KBM-7 (cell line): ENCODE measurements around the gene RPSA.

Source experiments
- DNase-seq: peaks from one replicate; pipeline ENCODE4 v3.0.0-alpha.2; 2015
- in situ Hi-C: fragments of 300-500 bp; cut with MboI; formaldehyde crosslinking; loops from 2 replicates; pipeline ENCODE4 v1.14.3; 2020; ENCODE audit warnings: low sequenced_read_pairs, low pct_unique_long_range_greater_than_20kb, mixed read lengths

RPSA gene

DNA sequence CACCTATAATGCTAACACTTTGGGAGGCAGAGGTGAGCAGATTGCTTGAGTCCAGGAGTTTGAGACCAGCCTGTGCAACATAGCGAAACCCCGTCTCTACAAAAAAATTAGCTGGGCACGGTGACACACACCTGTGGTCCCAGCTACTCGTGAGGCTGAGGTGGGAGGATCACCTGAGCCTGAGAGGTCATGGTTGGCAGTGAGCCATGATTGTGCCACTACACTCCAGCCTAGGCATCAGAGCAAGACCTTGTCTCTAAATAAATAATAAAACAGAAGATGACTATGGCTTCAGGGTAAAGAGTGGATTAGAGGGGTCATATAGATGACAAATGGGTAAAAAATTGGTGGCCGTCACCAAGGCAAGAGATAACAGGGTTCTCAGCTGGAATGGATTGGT lies 20.2 kb upstream of the RPSA start:
- DNase-seq: no peak
- in situ Hi-C loops: loop anchor here (25.0 kb wide), 1 partner anchor 199 kb away; the partner anchor contains the start of gene XIRP1

DNA sequence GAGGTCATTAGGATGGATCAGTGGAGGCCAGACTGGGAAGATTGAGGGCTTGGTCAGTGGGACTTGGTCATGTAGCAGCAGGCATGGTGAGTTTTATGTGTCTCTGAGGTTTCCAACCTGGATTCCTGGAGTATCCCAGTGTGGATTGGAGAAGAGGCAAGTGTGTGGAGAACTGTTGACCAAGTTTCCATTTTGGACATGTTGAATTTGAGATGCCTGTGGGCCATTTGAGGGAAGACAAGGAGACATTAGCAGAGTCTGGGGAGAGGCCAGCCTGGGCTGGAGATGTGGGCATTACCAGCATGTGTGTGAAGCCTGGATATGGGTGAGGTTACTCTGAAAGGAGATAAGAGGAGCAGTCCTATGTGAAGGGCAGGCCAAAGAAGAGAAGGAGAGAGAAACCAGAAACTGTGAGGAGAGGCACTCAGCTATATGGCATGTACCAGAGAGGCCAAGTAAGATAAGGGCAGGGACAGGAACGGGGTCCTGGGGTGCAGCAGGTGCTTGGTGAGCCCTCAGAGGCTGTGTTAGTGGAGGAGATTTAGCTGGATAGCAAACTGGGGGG lies 19.0 kb upstream of the RPSA start:
- no peak for DNase-seq
- in situ Hi-C loops: loop anchor here (25.0 kb wide), 1 partner anchor 200 kb away; the partner anchor contains the start of gene XIRP1

DNA sequence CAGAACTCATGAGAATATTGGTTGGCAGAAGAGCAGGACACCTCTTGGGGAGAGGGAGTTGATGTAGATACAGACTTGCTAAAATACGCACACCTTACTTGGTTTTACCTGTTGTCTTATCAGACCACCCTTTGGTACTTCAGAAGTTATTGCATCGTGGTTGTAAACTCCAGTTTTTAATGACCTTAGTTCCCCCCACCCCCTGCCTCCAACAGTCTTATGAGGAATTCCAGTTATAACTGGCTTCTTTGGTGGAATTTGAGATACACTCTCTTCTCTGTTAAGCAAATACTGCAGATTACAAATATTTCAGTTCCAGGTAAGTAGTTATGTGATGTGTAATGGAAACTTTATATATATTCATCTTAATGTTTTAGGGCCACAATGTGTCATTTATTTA lies 18.4 kb upstream of the RPSA start:
- no peak for DNase-seq
- in situ Hi-C loops: loop anchor here (25.0 kb wide), 1 partner anchor 201 kb away; the partner anchor contains the start of gene XIRP1

DNA sequence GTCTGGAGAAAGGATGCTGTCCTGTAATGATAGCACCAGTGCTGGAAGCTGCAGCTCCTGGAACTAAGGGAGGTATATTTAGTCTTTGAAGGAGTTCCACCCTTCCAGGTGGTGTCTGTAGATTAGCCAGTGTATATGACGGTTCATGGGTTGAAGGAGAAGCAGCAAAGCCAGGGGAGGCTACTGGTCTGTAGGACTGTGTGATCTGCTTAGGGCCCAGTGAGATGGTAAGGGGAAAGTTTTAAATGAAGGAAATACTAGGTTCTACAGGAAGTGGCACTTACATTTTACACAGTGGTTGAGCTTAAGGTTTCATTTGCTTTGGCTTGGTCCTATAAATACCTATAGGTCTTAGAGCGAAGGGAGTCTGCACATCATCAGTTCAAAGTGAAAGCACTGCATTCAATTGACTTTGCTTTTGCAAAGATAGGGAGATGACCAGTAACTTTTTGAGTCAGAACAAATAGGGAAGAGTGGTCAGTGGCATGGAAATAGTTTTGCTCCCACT lies 17.7 kb upstream of the RPSA start:
- in situ Hi-C loops: loop anchor here (25.0 kb wide), 1 partner anchor 201 kb away; the partner anchor contains the start of gene XIRP1
- no peak for DNase-seq

DNA sequence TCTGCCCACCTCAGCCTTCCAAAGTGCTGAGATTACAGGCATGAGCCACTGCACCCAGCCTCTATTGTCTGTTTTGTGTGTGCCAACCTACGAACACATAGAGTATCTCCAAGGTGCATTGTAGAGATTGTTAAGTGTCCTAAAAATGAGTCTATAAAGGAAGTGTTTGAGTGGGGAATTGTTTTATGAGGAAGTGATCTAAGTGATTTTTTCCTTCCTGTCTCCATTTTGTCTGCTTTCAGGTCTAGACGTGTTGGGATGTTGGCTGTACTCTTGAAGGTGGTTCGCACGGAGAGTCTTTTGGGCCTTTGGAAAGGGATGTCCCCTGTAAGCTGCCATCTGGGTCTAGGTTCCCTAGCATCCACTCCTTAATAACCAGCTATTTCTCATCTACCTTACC lies 16.3 kb upstream of the RPSA start:
- no peak for DNase-seq
- in situ Hi-C loops: loop anchor here (25.0 kb wide), 1 partner anchor 203 kb away; the partner anchor contains the start of gene XIRP1

DNA sequence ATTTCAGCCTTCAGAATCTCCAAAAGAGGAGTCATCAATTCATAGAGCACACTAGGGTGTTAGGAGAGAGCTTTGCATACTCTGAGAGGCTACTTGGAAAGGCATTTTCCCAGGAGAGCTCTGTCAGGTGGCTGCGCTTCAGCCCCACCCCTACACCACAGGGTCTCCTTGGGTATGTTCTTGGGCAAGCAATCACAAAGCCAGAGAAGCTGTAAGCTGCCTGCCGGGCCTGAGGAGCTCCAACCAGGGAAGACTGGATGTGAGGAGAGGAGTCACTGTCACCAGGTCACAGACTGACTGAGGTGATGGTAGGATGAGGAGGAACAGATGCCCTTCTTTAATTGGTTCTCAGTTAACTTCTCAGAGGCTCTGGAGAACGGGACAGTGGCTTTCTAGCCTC lies 9.8 kb upstream of the RPSA start:
- in situ Hi-C loops: loop anchor here (25.0 kb wide), 1 partner anchor 209 kb away; the partner anchor contains the start of gene XIRP1
- no peak for DNase-seq

DNA sequence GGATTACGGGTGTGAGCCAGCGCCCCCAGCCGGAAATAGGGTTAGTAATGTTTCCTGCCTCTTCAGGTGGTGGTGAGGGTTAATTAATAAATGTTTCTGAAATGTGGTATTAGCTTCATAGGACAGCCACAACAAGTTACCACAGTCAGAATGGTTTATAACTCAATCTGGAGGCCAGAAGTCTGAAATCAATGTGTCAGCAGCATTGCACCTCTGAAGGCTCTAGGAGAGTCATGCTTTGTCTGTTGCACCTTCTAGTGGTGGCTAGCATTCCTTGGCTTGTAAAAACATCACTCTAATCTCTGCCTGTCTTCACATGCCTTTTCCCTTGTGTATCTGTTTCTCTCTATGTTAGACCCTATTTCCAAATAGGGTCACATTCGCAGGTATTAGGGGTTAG lies 7.8 kb upstream of the RPSA start:
- in situ Hi-C loops: loop anchor here (25.0 kb wide), 1 partner anchor 211 kb away; the partner anchor contains the start of gene XIRP1

DNA sequence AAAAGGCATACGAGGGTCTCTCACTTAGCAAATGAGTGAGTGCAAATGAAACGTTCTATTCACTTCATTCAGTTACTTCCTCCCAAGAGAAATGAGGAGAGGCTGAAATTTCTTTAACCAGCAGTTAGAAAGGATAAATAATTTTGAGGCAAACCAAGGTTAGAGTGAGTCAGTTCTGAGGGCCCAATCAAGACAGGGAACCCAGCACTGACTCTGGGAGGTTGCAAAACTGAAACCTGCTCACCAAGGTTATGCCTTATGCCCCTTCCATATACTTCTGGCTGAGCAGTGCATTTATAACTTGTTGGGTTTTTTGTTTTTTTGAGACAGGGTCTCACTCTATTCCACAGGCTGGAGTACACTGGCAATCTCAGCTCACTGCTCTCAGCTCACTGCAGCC lies 4.5 kb upstream of the RPSA start:
- in situ Hi-C loops: no loop called here
- DNase-seq: no peak

More for the DNA sequence above, 7.8 kb upstream of the RPSA start:
- no peak for DNase-seq

DNA sequence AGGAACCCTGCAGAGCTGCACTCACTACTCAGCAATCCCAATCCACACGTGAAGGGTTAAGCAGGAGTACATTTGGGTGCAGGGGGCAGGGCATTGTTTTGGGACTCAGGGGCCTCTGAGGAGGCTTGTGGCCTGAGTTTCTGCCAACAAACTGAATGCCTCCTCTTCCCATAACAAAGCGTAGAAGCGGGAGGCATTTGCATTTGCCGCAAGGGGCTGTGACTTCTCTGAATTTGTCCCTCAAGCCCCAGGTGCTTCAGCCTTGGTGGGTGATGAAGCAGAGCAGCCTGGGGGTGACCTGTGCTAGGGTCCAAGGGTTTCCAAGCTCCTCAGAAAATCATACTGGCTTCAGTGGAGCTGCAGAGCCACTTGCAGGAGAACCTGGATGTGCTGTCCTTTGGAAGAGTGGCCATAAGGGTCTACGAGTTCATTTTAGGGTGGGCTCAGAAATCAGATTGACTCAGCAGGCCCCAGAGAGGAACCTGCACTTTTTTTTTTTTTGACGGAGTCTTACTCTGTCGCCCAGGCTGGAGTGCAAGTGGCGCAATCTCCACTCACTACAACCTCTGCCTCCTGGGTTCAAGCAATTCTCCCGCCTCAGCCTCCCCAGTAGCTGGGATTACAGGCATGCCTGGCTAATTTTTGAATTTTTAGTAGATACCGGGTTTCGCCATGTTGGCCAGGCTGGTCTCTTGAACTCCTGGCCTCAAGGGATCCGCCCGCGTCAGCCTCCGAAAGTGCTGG lies 1.4 kb upstream of the RPSA start:
- in situ Hi-C loops: no loop called here
- no peak for DNase-seq

DNA sequence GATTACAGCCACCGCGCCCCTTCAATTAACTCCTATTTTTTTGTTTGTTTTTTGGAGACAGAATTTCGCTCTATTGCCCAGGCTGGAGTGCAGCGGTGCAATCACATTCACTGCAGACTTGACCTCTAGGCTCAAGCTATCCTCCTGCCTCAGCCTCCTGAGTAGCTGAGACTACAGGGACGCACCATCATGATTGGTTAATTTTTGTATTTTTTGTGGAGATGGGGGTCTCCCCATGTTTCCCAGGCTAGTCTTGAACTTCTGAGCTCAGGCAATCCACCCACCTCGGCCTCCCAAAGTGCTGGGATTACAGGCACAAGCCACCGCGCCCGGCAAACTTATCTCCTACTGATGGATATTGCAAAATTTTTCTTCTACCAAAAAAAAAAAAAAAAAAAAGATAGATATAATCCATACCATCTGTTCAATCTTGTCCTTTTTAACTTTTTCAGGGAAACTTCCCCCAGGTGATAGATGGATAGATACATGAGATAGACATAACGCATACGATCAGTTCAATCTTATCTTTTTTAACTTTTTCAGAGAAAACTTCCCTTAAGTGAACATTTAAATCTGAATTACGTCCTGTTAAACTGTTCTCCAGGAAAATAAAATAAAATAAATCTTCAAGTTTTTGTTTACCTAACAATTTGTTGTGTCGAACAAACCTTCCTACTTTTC lies 693 bp upstream of the RPSA start:
- no peak for DNase-seq
- in situ Hi-C loops: no loop called here

DNA sequence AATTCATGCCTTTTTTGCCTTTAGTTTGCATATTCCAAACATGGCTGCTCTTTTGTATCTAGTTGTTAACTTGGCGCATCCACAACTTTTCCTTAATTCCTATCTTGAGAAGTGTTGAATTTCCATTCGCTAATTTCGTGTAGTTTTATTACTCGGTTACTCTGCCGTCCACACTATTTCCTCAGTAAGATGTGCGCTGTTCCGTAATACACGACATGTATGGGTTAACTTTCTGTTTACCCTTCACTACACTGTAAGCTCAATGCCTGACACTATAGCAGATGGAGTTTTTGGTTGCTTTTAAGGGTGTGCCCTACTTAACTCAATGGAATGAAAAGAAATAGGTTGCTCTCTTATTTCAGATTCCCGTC lies 724 bp downstream of the RPSA start:
- DNase-seq: no peak
- in situ Hi-C loops: no loop called here

DNA sequence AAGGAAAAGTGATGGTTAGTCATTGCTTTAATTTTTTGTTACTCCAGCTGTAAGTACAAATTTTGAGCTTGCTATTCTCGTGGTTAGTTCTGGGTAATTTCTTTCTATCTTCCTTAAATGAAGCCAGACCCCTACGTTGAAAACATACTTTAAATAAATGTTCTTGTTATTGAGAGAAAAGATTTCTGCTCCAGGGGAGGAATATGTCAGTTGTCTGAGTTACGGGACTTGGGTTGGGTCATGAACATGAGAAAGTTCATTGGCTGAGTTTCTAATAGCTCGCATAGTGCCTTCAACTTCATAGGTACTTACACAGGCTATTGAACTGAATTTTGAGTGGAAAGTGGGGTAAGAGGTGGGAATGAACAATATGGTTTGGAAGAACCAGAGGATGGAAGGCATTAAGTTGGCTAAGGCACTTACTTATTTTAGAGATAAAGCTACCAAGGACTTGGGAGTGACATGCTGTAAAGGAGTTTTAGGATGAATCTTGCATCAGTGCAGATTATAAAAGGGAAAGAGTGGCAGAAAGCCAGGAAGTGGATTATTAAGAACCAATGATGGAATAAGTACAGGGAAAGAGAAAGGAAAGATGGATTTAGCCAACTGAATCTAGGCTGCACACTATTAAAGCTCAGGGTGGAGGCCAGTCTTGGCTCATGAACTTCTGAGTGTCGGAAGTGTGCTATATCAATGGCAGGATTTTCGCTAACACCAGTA lies 1.4 kb downstream of the RPSA start:
- in situ Hi-C loops: no loop called here
- DNase-seq: no peak

DNA sequence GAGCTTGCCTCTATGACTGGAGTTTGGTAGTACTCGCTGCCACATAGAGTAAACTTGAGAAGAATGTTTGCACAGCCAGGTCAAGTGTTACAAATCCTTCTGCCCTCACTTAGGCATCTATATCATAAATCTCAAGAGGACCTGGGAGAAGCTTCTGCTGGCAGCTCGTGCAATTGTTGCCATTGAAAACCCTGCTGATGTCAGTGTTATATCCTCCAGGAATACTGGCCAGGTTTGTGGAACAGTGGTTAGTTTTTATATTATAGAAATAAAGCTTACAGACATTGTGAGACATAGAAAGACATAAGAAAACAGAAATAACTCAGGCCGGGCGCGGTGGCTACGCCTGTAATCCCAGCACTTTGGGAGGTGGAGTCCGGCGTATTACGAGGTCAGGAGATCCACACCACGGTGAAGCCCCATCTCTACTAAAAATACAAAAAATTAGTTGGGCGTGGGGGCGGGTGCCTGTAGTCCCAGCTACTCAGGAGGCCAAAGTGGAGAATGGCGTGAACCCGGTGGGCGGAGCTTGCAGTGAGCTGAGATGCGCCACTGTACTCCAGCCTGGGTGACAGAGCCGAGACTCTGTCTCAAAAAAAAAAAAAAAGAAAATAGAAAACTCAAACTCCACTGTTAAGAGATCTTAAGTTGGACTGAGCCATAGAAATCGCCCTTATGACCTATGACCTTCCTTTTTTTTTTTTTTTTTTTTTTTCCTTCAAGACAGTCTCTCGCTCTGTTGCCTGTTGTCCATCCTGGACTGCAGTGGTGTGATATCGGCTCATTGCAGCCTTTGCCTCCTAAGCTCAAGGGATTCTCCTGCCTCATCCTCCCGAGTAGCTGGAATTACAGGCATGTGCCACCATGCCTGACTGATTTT lies 2.2 kb downstream of the RPSA start:
- in situ Hi-C loops: no loop called here
- DNase-seq: no peak

DNA sequence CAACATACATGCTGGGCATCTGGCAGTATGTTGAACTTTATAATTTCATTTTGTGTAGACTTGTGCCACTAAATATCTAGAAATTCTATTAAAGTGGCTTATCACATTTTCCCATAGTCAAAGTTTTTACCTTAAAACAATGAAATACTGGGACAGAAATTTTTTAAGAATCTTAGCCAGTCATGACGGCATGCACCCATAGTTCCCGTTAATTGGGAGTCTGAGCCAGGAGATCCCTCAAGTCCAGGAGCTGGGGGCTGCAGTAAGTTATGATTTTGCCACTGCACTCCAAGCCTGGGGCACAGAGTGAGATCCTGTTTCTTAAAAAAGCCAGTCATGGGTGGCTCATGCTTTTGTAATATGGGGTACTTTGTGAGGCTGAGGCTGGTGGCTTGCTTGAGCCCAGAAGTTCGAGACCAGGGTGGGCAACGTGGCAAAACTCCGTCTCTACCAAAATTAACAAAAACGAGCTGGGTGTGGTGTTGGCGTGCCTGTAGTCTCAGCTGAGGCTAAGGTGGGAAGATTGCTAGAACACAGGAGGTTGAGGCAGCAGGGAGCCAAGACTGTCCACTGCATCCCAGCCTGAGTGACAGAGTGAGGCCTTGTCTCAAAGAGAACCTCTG lies 3.1 kb downstream of the RPSA start:
- in situ Hi-C loops: no loop called here
- DNase-seq: no peak

DNA sequence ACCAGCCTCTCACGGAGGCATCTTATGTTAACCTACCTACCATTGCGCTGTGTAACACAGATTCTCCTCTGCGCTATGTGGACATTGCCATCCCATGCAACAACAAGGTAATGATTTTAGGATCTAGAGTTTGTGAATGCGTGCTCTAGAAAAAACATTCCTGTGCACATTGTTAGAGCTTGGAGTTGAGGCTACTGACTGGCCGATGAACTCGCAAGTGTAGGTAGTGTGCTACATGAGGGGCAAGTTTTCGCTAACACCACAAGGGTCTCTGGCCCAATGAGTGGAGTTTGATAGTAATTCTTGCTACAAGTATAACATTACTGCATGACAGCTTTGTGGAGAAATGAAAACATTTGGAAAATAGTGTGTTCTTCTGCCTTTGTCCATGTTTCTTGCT lies 4.4 kb downstream of the RPSA start:
- in situ Hi-C loops: no loop called here
- DNase-seq: no peak

DNA sequence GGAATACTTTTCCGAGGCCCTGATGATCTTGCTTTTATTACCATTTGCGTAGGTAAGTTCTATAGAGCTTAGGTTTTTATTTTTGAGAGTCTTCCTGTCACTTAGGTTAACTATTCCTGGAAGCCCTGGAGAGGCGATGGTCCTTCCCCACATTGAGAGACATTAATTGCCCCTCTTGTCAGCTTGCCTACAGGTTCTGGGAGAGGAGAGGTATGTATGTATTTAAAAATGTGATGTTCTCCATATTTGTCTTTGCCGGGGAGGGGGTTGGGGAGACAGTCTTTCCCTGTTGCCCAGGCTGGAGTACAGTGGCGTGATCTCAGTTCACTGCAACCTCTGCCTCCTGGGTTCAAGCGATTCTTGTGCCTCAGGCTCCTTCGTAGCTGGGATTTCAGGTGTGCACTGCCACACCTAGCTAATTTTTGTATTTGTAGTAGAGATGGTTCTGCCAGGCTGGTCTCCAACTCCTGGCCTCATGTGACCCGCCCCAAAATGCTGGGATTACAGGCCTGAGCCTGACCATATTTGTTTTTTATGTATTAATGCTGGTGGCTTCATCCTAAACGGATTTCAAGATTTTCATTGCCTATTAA lies 6.2 kb downstream of the RPSA start:
- in situ Hi-C loops: no loop called here
- no peak for DNase-seq

DNA sequence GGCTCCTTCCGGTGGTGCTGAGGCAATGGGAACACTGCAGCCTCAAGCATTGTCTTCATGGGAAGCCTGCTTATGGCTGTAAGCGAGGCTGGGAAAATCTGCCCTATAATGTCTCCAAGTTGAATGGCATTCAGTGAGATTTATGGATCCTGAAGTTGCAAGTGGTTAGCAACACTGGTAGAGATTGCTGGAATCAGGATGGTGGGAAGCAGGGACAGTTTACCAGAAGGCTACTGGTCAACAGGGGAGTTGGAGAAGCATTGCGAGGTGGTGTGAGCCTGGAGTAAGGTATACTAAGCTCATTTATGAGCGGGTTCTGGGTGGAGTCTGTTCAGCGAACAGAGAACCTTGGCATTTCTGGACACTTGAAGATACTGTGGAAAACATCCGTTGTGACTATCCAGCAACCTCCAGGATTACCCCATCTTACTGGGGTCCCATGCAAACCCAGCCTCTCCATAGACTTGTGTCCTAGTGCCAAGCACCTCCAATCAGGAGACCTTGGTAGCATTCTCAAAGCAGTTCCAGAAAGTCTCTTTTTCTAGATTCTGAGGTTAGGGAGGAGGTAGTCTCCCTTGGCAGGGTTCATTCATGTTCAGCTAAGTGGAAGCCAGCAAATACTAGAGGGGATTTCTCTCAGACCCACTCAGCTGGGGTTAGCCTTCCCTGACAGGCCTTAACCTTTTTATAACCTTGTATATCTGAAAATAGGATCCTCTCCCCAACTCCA lies 7.3 kb downstream of the RPSA start:
- in situ Hi-C loops: no loop called here

More for the DNA sequence above, 7.3 kb downstream of the RPSA start:
- DNase-seq: no peak
